ACC112 (cell line): ENCODE data around the gene SLC1A4.
"Not testable (repeated sequence)": the region's sequence is repeated elsewhere in the genome, so short reads cannot be mapped to it uniquely, and the experiment has no call there.

Experiments
- H2AFZ ChIP-seq: fragments of 200-600 bp; sonication (generic); one replicate; pipeline ENCODE4 v1.6.0; 2017; ENCODE audit warnings: antibody characterized with exemption, low read length; ENCODE audit not compliant: unreplicated experiment
- H3K27ac ChIP-seq: fragments of 200-600 bp; sonication (generic); 2 replicates; pipeline ENCODE4 v1.5.1; 2014; ENCODE audit warnings: low read depth, mild to moderate bottlenecking, antibody characterized with exemption, low read length, moderate library complexity
- H3K27me3 ChIP-seq: fragments of 200-600 bp; sonication (generic); 2 replicates; pipeline ENCODE4 v1.6.1; 2014; ENCODE audit warnings: mild to moderate bottlenecking, antibody characterized with exemption, low read length, moderate library complexity, mixed read lengths; ENCODE audit not compliant: insufficient read depth
- H3K36me3 ChIP-seq: fragments of 200-600 bp; sonication (generic); 2 replicates; pipeline ENCODE4 v1.6.1; 2016; ENCODE audit warnings: mild to moderate bottlenecking, antibody characterized with exemption, low read length, moderate library complexity, mixed read lengths; ENCODE audit not compliant: insufficient read depth
- H3K4me1 ChIP-seq: fragments of 200-600 bp; sonication (generic); one replicate; pipeline ENCODE4 v1.6.1; 2016; ENCODE audit warnings: low read length, mixed read lengths; ENCODE audit not compliant: insufficient read depth, unreplicated experiment, control insufficient read depth
- H3K4me3 ChIP-seq: fragments of 200-600 bp; sonication (generic); 2 replicates; pipeline ENCODE4 v1.5.1; 2014; ENCODE audit warnings: mild to moderate bottlenecking, low read depth, low read length
- H3K79me2 ChIP-seq: fragments of 200-600 bp; sonication (generic); one replicate; pipeline ENCODE4 v1.6.0; 2016; ENCODE audit warnings: low read length; ENCODE audit not compliant: control insufficient read depth, unreplicated experiment, insufficient read depth

Gene SLC1A4

DNA sequence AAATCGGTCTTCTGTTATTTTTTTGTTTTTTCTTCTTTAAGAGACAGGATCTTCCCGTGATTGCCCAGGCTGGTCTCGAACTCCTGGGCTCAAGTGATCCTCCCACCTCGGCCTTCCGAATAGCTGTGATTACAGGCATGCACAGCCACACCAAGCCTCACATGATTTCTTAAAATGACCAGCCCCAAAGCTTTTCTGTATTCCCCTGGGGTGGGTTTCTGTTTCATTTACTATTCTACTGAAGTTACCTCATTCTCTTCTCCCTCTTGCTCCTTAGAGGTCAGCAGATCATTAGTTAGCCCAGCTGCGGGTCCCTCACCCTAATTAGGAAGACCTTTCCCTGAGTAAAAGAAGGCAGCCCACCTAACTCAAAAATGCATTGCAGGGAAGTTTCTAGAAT lies 27.6 kb downstream of the SLC1A4 start:
- no peak overlapping the region for H3K27ac ChIP-seq
- H3K4me1 ChIP-seq, result no peaks in the 10 kb centered on the region

DNA sequence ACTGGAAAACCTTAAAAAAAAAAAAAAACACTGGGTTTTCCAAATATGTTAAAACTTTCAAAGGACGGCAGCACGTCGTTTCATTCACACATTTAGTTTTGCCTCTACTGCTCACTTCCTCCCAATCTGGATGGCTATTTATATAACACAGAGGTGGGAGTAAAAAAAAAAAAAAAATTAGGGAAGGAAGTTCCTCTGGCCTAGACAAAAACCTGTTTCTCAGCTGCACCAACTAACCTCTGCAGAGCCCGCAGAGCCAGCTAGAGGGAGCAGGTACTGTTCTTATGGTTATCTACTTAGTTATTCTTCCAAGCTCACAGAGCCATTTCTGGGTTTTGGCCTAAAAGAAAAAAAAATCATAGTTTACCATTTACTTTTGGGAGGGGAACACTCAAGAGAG lies 28.1 kb downstream of the SLC1A4 start:
- Histone ChIP-seq H3K27me3 (no peaks in the 10 kb centered on the region), H3K36me3 (no peaks in the 10 kb centered on the region), H3K4me3 (no peak overlapping the region), H3K4me1 (no peaks in the 10 kb centered on the region), H2AFZ (no peak overlapping the region), H3K27ac (no peak overlapping the region), H3K79me2 (no peaks in the 10 kb centered on the region)

More for the DNA sequence above, 27.6 kb downstream of the SLC1A4 start:
- H3K4me3 ChIP-seq, result no peak overlapping the region
- no peaks in the 10 kb centered on the region for H3K27me3 ChIP-seq
- no peaks in the 10 kb centered on the region for H3K79me2 ChIP-seq
- H3K36me3 ChIP-seq, result no peaks in the 10 kb centered on the region
- no peak overlapping the region for H2AFZ ChIP-seq

DNA sequence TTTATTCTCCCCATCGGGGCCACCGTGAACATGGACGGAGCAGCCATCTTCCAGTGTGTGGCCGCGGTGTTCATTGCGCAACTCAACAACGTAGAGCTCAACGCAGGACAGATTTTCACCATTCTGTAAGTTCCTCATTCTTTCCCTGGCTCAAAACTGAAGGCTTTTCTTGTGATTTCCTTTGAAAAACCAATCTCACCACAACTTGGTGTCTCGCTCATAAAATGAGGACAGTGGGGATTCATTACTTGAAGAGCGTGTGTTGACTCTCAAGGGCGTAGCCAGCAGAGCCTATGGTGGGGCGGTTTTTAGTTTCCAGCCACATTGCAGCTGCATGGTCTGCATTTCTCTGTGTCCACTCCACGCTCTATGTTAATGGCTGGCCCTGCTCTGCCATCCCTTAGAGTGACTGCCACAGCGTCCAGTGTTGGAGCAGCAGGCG lies 29.0 kb downstream of the SLC1A4 start:
- no peaks in the 10 kb centered on the region for H3K36me3 ChIP-seq
- H3K27ac ChIP-seq, result no peak overlapping the region
- H3K4me3 ChIP-seq, result no peak overlapping the region
- no peaks in the 10 kb centered on the region for H3K27me3 ChIP-seq
- H3K4me1 ChIP-seq, result no peaks in the 10 kb centered on the region
- no peak overlapping the region for H2AFZ ChIP-seq
- no peaks in the 10 kb centered on the region for H3K79me2 ChIP-seq

DNA sequence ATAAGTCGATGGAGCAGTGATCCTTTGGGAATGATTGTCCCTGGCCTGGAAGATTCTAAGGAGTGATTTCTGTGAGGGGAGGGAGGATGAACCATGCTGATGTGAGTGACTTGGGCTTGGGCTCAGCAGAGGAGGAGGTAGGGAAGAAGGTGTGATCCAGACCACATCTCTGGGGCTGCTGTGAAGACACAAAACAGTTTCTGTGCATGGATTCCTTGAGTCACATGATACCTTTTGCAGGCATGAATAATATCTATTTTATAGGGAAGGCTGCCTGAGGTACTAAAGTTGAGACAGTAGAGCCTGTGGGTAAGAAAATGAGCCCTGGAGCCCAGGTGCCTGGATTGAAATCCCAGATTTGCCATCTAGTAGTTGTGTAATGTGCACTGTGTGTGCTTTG lies 29.8 kb downstream of the SLC1A4 start:
- H3K36me3 ChIP-seq, result no peaks in the 10 kb centered on the region

DNA sequence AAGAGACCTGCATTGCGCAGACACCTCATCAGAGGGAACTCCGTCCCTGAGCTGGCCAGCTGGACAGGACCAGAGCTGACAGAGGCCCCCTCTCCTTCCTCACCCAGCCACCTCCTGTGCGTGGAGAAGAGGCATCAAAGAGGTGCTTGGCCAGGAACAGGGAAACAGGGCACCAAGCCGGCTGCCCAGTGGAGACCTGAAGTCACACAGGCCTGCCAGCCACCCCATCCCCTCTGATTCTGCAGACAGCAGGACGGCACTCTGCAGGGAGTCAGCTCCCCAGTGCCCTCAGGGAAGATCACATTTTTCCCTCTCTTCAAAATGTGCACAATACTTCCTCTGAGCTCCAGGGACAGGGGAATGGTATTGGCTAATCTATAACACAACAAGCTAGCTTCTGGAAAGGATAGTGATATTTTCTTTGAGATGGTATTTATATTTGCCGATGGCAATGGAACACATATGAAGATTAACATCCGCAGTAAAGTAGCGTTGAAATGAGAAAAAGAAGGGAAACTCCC lies 30.5 kb downstream of the SLC1A4 start:
- H3K27ac ChIP-seq, result no peak overlapping the region
- no peaks in the 10 kb centered on the region for H3K27me3 ChIP-seq
- H3K4me1 ChIP-seq, result peaks cover 8% of the 10 kb centered on the region
- H3K4me3 ChIP-seq, result no peak overlapping the region
- H2AFZ ChIP-seq, result no peak overlapping the region
- H3K79me2 ChIP-seq, result no peaks in the 10 kb centered on the region
- H3K36me3 ChIP-seq, result no peaks in the 10 kb centered on the region

More for the DNA sequence above, 29.8 kb downstream of the SLC1A4 start:
- Histone ChIP-seq H3K27me3 (no peaks in the 10 kb centered on the region), H3K4me1 (peaks cover 3% of the 10 kb centered on the region), H3K79me2 (no peaks in the 10 kb centered on the region), H3K4me3 (no peak overlapping the region), H3K27ac (no peak overlapping the region), H2AFZ (no peak overlapping the region)

DNA sequence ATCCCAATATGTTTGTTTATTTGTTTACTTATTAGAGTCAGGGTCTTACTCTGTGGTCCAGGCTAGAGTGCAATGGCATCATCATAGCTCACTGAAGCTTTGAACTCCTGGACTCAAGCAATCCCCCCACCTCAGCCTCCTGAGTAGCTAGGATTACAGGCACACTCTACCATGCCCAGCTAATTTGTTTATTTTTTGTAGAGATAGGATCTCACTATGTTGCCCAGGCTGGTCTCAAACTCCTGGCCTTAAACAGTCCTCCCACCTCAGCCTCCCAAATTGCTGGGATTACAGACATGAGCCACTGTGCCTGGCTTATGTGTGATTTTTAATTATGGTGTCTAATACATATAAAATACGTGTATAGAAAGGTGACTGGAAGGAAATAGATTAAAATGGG lies 31.1 kb downstream of the SLC1A4 start:
- H3K36me3 ChIP-seq, H3K4me3 ChIP-seq, H2AFZ ChIP-seq, H3K79me2 ChIP-seq, H3K4me1 ChIP-seq, H3K27me3 ChIP-seq, H3K27ac ChIP-seq: not testable (repeated sequence)

DNA sequence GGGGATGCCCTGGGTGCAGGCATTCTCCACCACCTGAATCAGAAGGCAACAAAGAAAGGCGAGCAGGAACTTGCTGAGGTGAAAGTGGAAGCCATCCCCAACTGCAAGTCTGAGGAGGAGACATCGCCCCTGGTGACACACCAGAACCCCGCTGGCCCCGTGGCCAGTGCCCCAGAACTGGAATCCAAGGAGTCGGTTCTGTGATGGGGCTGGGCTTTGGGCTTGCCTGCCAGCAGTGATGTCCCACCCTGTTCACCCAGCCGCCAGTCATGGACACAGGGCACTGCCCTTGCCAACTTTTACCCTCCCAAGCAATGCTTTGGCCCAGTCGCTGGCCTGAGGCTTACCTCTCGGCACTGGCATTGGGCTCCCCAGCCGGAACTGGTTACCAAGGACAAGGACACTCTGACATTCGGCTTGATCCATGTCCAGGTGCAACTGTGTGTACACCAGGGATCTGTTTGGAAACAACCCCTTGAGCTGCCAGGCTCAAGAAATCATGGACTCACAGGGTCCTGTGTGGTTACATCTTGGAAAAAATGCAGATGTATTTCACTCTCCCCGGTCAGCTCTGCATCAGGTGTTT lies 31.8 kb downstream of the SLC1A4 start:
- H3K27ac ChIP-seq, result no peak overlapping the region
- peaks cover 10% of the 10 kb centered on the region for H3K4me1 ChIP-seq
- no peak overlapping the region for H3K4me3 ChIP-seq
- no peak overlapping the region for H2AFZ ChIP-seq
- no peaks in the 10 kb centered on the region for H3K79me2 ChIP-seq
- no peaks in the 10 kb centered on the region for H3K36me3 ChIP-seq
- H3K27me3 ChIP-seq, result no peaks in the 10 kb centered on the region

DNA sequence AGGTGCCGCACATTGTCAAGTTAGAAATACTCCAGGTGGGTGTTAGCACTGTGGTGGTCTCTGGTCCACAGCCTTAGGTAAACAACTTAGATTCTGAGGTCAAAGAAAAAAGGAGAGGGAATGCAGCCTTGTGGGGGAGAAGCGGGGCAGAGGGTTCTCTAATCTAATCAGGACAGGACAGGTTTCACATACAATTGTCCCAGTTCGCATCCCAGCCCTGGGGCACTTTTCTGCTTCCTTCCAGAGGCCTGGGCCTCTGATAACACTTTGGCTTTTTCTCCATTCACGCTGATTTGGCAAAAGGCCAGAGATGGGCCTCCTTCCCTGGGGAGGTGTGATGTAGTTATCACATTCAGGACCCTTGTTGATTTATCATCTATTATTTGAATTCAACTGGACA lies 32.5 kb downstream of the SLC1A4 start:
- Histone ChIP-seq H3K79me2 (no peaks in the 10 kb centered on the region), H3K36me3 (no peaks in the 10 kb centered on the region), H3K27ac (no peak overlapping the region)

DNA sequence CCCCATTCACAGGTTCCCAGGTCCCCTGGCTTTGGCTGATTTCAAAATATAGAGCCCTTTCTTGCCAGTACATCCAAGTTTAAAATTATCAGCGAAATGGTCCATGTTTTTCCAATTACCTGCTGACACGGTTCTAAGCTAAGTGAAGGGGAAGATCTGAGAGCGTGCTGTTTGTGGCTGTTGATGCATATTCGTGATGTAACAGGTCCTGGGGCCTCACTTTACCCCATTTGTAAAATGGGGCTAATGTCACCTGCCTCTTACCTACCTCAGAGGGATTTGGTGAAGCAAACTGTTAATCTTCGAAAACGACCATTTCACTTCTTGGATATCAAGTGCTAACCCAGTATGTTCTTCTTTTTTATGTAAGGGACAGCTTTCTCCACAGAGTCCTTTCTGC lies 33.0 kb downstream of the SLC1A4 start:
- H3K27ac ChIP-seq, result no peak overlapping the region
- peaks cover 10% of the 10 kb centered on the region for H3K4me1 ChIP-seq
- H3K79me2 ChIP-seq, result no peaks in the 10 kb centered on the region
- H3K27me3 ChIP-seq, result no peaks in the 10 kb centered on the region
- H2AFZ ChIP-seq, result no peak overlapping the region
- no peaks in the 10 kb centered on the region for H3K36me3 ChIP-seq
- no peak overlapping the region for H3K4me3 ChIP-seq

More for the DNA sequence above, 32.5 kb downstream of the SLC1A4 start:
- no peak overlapping the region for H3K4me3 ChIP-seq
- no peak overlapping the region for H2AFZ ChIP-seq
- H3K4me1 ChIP-seq, result peaks cover 10% of the 10 kb centered on the region
- no peaks in the 10 kb centered on the region for H3K27me3 ChIP-seq

DNA sequence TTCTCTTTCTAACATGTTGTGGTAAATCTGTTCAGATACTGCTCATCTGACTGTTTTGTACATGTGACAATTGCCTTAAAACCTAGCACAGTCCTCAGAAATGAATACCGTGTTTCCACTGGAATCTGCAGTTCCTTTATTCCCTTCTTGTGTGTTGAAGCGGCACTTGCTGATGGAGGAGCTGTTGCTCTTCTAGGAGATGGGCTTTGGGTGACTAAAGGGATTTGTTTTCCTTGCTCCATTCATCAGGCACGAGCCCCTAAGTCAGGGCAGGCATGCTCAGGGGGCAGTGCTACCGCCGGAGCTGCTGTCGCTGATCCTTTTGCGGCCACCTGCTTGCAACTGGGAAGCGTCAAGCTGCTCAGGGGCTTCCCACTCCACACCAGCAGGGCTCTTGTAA lies 34.5 kb downstream of the SLC1A4 start:
- H3K79me2 ChIP-seq, result no peaks in the 10 kb centered on the region
- peaks cover 10% of the 10 kb centered on the region for H3K4me1 ChIP-seq
- H3K4me3 ChIP-seq, result no peak overlapping the region
- H2AFZ ChIP-seq, result no peak overlapping the region
- no peaks in the 10 kb centered on the region for H3K36me3 ChIP-seq
- H3K27me3 ChIP-seq, result no peaks in the 10 kb centered on the region
- H3K27ac ChIP-seq, result peak overlapping the region; percentile 75

DNA sequence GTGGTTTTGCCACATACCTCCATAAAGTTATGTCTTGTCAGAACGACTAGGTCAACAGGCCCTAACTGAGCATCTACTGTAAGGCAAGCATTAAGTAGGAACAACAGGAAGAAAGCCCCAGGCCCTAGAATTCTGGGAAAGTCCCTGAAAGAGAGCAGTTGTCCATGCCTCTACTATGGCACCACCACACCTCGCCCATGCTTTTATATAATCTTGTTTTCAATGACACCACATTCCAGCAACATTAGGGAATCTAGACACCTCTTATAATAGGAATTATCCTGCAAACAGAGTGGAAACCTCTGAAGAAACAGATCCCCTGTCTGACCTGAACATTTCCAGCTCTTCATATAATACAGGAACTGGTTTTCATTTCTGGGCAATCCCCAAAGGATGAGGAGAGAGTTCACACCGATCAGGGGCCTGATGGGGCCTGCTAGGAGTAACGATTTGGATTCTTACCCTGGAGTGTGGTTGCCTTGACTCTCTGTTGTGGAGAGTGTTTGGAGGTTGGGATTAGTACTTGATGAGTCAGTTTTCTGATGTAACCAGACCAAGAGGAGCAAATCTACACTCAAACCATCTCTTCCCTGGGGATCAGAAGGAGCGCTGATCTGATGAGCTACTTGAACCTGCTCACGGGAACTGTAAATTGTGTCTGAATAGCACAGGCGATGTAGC lies 35.1 kb downstream of the SLC1A4 start:
- no peaks in the 10 kb centered on the region for H3K79me2 ChIP-seq
- H3K36me3 ChIP-seq, result no peaks in the 10 kb centered on the region
- H3K27me3 ChIP-seq, result no peaks in the 10 kb centered on the region
- H2AFZ ChIP-seq, result peak overlapping the region; percentile 77
- peaks cover 10% of the 10 kb centered on the region for H3K4me1 ChIP-seq
- peak overlapping the region; percentile 75 for H3K27ac ChIP-seq
- no peak overlapping the region for H3K4me3 ChIP-seq
